Ammon's horn (tissue), 1 donor: ENCODE data around the gene SLC12A8.

Source experiments
- DNase-seq: peaks from one replicate; pipeline ENCODE4 v3.0.0-alpha.2; 2016; ENCODE audit warnings: low spot score

SLC12A8 gene

DNA sequence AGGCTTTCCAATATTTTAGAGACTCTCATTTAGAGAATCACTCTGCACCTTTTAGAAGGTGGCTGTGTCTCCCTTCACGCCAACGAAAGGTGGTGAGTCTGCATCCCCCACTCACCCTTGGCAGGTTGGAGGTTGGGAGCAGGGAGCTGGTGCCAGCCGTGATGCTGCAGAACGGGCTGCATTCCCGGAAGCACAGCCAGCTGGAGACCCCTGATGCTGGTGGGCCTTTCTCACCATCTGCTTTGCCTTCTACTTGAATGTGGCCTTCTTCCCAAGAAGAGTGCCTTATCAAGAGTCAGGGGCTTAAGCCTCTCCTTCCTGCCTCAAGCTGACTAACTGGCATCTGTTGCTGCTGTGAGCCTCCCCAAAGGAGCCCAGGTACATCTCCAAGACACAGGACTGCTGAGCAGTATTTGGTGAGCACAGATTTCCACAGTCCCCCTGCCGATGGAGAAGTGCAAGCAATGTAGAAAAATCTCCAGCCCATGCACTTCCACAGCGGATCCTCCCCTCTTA is 139.1 kb downstream of the SLC12A8 start:
- no peak for DNase-seq

DNA sequence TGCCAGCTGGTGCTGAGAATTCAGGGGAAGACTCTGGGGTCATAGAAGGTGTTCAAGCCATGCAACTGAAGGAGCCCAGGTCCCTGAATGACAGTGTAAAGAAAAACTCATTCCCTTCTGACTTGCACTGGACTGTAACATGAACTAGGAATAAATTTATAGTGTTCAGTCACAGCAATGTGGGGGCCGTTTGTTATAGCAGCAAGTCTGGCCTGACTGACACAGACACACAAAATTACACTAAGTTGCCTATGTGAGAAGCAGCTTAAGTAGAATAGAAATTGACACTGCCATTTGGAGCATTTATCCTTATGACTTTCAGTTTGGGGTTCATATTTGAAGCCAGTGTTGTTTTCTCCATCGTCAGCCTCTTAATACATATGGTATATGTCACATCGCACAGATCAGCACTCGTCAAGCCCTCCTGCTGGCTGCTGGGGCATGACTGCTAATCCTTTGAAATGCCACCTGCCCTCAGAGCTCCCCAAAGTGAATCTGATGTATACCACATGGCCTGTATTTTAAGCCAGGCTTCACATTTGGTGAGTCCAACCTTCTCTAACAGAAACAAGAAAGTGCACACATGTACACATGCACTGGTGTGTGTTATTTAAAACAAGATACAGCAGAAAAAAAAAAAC is 139.7 kb downstream of the SLC12A8 start:
- DNase-seq: no peak

DNA sequence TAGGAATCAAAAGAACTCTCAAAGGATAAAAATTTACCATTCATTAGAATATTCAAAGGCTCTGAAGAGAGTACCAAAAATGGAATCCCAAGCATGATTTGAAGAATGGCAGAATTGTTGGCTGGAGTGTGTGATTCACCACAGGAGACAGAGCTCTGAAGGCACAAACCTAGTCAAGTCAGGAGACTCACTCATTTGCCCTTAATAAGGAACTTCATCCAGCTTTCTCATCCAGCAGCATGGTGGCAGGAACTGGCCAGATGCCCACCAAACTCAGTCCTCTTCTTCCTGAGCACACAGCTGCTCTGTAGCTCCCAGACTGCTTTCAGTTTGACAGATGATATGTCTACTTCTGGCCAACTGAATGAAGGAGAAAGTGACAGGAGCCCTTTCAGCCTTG is 140.2 kb downstream of the SLC12A8 start:
- DNase-seq: no peak

DNA sequence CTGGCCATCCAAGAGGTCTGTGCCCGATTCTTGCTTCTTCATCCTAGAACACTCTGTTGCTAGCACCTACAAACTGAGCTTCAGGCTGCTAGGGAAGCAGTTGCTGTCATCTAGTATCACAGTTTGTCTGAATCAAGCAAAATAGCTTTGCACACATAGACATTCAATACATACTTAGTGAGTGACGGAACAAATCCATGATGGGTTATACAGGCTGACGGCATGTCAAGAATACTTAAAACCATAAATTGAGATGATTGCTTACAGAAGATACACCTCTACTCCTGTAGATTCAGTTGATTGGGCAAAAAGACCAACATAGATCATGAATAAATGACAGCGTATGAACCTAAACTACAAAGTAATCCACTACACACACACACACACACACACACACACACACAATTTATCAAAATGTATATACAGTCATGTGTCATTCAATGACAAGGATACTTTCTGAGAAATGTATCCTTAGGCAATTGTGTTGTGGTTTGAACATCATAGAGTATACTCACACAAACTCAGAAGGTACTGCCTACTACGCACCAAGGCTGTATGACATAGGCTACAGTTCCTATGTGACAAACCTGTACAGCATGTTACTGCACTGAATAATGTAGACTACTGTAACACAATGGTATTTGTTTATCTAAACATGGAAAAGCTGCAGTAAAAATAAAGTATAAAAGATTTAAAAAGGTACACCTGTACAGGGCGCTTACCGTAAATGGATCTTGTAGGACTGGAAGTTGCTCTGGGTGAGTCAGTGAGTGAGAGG is 142.4 kb downstream of the SLC12A8 start:
- no peak for DNase-seq

DNA sequence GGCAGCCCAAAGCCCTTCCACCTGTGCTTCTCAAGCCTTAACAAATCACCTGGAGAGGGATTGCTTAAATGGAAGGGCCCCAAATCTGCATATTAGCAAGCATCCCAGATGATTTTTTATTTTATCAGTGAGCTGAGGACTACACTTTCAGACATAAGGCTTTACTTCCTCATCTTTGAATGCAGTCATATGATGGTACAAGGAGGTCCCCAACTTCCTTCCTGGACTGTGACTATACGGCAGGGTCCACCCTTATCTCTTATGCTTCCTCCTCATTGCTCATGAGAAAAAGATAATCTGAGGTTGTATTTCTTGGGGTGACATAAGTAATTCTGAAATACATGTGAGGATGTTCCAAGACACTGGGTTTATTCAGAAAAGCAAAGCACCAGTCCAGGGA is 143.1 kb downstream of the SLC12A8 start:
- peak; percentile 42 for DNase-seq

DNA sequence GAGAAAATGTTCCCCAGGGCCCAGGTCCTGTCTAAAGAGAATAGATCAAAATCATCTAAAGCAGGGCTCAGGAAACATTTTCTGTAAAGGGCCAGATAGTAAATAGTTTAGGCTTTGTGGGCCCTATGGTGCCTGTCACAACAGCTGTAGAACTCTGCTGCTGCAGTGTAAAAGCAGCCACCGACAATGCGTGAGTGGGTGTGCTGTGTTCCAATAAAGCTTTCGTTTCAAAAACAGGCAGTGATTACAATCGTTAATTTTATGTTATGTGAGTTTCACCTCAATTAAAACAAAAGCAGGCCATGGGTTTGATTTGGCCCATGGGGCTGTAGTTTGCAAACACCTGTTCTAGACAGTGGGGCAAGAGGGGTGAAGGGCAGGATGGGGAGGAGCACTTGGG is 144.3 kb downstream of the SLC12A8 start:
- no peak for DNase-seq

DNA sequence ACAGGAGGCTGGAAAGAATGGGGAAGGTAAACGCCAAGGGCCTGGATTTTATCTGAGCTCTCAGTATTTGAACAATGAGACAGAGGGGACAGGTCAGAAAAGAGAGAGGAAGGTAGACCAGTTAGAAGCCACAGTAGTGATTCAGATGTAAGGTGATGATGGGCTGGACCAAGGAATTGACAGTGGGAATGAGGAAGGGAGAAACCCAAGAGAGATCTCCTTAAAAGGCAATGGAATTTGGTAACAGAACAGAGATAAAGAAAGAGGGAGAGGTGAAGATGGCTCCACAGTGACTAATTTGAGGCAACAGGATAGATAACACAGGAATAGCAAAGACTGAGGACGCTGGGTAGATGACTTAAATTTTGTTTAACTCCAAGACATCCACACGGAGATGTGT is 145.3 kb downstream of the SLC12A8 start:
- DNase-seq: no peak

DNA sequence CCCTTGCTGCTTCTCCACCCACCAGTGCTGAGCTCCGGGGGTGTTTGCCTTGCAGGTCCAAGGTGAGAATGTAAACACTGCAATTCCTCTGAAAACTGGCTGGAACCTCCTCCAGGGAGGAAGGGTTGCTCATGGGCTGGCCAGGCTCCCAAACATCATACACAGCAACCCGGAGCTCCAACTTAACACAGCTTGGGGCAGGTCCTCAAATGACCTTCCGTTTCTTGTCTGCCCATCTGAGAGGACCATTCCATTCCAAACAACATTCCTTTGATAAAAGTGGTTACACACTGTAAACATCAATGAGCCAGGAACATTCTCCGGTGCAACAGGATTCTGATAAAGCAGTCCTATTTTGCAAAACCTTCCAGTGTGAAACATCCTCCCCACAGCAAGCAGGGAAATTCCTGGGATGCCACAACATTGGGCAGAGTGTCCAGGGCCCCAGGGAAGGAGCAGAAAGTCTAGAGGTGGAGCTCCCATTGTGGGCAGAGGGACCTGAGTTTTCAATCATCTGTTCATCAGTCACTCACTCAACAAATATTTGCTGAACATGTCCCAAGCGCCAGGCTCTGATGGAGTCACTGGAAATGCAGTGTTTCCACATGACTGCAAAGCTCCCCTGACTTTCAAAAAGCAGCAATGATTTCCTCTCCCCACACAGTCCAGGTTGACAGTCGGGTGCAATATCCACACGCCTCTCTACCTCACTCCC is 149.5 kb downstream of the SLC12A8 start:
- no peak for DNase-seq

DNA sequence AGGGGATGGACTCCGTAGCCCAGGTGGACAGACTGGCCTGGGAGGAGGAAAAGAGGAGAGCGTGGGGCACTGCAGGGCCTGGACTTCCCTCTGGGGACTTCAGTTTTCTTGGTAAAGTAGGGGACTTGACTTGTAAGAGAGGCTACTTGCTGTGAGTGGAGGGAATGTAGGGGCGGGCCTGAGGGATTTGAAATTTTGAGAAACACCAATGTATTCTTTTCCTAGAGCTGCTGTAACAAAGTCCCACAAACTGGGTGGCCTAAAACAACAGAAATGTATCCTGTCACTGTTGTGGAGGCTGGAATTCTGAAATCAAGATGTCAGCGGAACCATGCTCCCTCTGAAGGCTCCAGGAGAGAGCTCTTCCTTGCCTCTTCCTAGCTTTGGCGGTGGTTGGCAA is 150.9 kb downstream of the SLC12A8 start:
- no peak for DNase-seq

DNA sequence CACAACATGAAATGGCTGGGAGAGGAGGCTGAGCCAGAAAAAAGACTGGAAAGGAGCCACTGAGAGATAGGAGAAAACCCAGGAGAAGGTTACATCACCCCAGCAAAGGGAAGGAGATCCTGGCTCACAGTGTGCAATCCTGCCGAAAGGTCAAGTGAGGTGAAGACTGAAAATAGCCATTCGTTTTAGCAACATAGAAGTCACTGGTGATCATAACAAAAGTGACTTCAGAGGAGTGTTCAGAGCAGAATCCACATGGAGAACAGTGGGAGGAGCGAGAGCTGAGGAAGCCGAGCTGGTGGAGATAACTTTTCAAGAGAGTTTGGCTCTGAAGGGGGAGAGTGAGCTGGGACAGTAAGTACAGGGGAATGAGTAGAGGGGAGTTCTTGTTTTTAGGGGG is 151.4 kb downstream of the SLC12A8 start:
- DNase-seq: no peak

DNA sequence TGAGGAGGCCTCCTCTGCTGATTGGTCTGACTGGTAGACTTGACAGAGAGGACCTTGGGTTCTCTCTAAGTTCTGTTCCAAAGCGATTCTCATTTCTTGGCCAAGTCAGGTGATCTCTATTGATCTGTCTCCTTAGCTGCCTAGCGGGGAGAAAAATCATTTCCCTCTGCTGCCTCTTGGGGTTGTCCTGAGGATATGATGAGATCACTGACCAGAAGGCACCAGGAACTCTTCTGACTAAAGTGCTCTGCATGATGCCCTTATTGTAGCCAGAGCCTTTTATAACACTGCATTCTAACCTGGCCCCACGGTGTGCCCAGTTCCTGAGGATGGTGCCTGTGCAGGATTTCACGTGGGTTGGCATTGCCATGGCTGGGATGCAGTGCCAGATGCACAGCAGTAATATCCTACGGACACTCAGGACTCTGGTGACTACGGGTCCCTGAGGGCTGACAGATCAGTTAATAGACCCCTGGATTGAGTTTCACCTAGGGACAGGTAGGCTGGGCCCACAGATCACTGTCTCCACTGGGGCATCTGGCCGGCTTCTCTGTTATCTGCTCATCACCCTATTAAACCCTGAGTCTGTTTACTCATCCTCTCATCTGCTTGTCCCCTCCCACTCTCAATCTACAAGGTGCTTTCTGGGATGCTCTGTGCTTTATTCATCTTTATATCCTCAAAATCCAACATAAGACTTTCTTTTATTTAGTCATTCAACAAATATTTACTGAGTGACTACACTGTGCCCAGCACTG is 152.9 kb downstream of the SLC12A8 start:
- DNase-seq: no peak

DNA sequence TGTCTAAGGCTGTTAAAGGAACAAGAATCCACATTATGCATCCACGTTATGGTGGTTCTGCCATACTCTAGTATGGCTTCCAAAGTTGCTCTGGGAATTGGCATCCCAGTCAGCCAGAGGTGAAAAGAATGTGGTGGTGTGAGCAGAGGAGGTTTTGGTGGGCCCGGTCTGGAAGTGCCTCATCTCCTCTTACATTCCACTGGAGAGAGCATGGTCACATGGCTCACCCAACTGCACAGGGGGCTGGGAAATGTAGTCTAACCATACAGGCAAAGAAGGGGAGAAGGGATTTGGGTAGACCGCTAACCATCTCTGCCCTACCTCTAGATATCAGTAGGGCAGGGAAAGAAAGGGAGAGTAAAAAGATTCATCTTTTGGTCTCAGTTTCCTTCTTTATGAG is 153.6 kb downstream of the SLC12A8 start:
- DNase-seq: no peak

DNA sequence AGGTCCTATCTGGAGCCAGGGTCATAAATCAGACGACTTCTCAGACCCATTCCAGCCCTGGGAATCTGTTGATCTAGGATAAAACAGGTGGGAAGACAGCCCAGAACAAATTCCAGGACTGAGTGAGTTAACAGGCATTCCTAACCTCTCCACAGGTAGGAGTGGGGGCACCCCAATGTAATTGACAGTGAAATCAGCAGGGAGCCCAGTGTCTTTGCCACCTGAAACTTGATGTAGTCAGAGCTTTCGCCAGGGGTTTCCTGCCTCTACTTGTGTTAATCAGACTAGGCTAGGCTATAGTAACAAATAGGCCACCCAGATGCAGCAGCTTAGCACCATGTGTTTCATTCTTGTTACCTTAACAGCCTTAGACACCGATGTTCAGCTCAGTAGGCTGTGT is 154.0 kb downstream of the SLC12A8 start:
- DNase-seq: no peak

DNA sequence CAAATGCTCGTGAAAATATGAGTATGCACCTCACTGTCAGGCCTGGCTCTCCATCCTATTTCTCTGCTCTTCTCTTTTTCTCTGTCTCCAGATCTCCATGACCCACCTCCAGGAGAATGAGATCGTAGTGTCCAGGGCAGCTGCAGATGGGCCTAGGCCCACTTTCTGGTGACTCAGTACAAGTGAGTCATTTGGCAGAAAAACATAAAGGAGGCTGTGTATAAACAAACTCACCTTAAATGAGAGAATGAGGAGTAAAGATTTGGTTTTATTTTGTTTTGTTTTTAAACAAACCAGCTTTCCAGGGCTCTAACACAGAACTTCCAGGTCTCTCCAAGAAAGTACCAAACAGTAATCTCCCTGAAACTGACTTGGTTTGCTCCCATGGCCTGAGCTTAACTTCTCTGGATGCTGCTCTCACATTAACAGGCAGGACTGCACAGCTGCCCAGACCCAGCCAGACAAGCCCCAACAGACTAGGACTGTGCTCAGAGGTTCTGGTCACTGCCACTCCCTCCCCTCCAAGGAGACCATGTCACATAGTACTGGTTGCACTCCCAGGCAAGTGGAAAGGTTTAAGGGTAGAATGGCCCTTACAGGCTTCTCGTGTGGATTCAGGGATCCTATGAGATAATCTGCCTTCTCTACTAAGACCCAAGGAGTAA is 155.2 kb downstream of the SLC12A8 start:
- no peak for DNase-seq

DNA sequence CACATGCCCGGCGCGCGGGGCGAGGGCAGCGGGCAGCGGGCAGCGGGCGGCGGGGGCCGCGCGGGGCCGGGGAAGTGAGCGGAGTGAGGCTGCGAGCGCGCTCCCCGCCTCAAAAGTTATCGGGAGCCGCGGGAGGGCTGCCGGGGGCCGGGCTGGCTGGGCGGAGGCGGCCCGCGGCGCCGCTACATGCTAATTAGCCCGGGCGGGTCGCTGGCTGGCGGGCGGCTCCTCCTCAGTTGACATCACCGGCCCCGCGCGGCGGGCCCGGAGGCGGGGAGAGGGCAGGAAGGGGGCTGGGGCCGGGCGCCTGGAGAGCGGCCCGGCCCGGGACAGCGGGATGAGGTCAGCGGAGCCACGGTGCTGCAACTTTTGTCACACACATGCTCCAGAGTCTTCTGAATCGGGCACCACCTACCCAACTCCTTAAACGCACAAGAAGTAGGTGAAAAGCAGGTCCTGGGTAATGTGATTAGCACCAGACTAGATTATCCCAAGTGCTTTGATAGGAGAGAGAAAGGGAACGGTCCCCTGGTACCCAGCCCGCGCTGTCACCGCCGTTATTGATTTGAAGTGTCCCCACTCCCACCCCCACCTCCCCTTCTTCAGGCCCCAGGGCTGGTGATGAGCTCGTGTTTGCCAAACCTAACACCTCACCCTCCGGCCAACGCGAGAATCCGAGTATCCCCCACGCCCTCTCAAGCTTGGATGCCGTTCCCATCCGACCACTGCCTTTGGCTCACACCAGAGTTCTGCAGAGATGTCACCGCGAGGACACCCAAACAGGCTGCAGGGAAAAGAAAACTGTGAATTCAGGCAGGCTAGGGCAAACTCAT is 156.4 kb downstream of the SLC12A8 start, which contains the start of gene HEG1:
Gene HEG1, minus strand, starts transcription at position 85 of the 833 bp plus-strand sequence. CDS start 107 bp downstream, outside the sequence.
- peak; percentile 77 for DNase-seq

DNA sequence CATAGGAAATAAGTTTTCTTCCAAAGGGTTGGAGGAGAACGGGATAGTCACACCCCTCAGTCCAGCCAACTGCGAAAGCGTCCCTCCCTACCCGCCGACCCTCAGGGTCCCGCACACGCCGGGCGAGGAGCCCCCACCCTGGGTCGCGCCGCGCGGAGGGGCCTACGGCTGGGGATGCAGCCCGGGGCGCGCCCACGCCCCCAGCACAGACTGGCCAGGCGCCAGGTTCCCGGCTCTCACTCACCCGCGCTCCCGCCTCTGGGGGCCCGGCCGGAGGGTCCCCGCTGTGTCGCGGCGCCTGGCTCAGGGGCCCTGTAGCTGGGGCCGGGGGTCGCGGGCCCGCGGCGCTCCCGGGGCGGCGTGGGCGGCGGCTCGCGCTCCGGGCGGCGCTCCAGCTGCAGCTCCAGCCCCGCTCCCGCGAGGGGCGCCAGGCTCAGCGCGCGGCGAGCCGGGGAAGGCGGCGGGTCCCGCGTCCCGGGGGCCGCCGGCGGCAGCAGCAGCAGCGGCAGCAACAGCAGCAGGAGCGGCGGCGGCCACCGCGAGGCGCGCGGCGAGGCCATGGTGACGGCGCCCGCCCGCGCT is 157.1 kb downstream of the SLC12A8 start:
- no peak for DNase-seq

DNA sequence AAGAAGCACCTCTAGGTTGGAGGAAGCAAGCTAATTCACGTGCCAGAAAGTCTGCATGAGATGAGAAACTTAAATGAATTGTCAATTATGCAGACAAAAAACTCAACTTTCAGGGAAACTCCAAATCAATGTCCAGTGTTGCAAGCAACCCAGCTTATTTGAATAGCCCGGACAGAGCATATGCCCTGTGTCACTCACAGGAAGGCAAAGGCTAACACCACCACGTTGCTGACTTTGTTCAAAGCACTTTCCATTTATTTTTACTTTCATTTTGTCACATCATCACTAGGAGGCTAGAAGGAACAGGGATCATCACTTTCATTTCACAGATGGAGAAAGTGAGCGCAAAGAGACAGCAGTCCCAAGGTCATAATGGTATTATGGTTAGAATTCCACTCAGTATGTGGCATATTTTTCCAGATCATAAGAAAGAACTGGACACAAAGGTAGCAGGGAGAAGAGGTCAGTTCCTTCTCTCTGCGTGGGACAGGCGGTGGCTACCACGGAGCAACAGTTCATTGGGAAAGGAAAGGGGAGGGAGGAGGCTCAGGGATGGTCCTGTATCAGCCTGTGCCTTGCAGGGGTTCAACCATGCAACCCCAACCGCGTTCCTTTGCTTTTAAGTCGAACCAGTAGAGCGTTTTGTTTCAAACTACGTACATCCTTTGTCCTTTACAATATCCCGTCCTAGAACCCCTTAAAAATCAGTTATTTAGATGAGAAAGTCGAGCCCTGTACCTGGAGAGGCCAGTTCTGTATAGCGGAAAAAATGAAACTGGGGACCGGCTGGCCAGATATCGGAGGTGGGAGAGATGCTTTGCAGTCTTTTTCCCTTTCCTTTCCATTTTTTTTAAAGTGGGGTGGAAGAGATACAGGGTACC is 157.9 kb downstream of the SLC12A8 start:
- DNase-seq: peak; percentile 59

DNA sequence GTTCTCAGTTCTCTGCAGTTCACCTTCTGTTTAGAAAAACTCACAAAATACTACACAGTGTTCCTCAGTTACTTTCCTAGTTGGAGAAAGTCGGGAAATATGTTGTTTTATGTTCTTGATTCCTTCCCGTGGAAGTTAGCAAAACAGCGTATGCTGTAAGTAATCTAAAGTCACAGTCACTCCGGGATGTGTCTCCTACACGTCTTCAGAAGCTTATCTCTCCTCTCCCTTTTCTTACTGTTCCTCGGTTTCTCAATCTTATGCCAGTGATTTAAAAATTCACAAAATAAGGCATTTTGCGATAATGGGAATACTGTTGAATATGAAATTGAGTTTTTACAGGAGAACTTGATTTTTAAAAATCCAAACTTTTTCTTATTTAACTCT is 158.5 kb downstream of the SLC12A8 start:
- DNase-seq: no peak

DNA sequence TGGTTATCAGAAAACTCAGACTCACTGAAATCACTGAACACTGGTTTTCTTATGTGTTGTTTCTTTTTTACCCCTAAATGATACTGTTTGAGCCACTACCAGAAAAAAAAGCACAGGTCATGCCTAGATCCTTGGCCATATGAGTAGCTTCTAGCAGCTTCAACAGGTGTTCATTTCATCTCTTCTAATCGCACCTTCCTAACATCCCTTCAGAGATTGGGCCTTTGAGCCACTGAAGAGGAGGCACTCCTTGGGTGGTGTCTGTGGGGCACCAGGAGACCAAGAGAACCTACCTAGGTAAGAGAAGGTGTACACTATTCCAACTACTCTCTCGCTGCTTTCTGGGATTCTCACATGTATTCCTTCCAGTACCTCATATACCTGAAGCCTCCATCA is 159.2 kb downstream of the SLC12A8 start:
- DNase-seq: no peak
